ENCODE measurements around the gene ARHGAP22. TPM values are rescaled to one million over a fixed set of nuclear protein-coding genes. Genes with fewer than 3 reads are reported as not detected.

Gene ARHGAP22
- total RNA-seq, 3 donors from 2014 or later, result 2.6 to 8.2 (median 4.8) TPM

- Histone ChIP-seq H3K27ac (no peak overlapping the region), H3K36me3 (no peaks in the 10 kb centered on the region), H3K4me3 (no peak overlapping the region), H3K4me1 (no peaks in the 10 kb centered on the region), H3K9me3 (no peaks in the 10 kb centered on the region), H3K27me3 (no peaks in the 10 kb centered on the region)
- intact Hi-C loops (cut with DNase I; ENCODE audit: low total_unique reads), result no loop called here
- DNase-seq (ENCODE audit: low spot score in 2 of 2), result no peak
- no peak for TF ChIP-seq POLR2AphosphoS5 (IDR thresholded peaks at IDR 0.05)
- TF ChIP-seq CTCF (IDR thresholded peaks at IDR 0.05), result no peak
- no peak for TF ChIP-seq POLR2A (IDR thresholded peaks at IDR 0.05)
Observed at GRCh38 chr10:48500771-48501170, 104.1 kb downstream of the ARHGAP22 start.

GRCh38 chr10:48498940-48499510, 105.8 kb downstream of the ARHGAP22 start:
- Histone ChIP-seq H3K4me3 (no peak overlapping the region), H3K27me3 (no peaks in the 10 kb centered on the region), H3K36me3 (no peaks in the 10 kb centered on the region), H3K27ac (no peak overlapping the region), H3K9me3 (no peaks in the 10 kb centered on the region), H3K4me1 (no peaks in the 10 kb centered on the region)
- no peak for TF ChIP-seq POLR2AphosphoS5 (IDR thresholded peaks at IDR 0.05)
- no peak for TF ChIP-seq POLR2A (IDR thresholded peaks at IDR 0.05)
- TF ChIP-seq CTCF (IDR thresholded peaks at IDR 0.05), result no peak
- intact Hi-C loops (cut with DNase I; ENCODE audit: low total_unique reads), result no loop called here
- DNase-seq (ENCODE audit: low spot score in 2 of 2), result no peak

GRCh38 chr10:48497780-48498770, 106.8 kb downstream of the ARHGAP22 start:
- H3K27me3 ChIP-seq, result no peaks in the 10 kb centered on the region
- no peak for DNase-seq (ENCODE audit: low spot score in 2 of 2)
- no peak overlapping the region for H3K4me3 ChIP-seq
- no peaks in the 10 kb centered on the region for H3K36me3 ChIP-seq
- intact Hi-C loops (cut with DNase I; ENCODE audit: low total_unique reads), result no loop called here
- no peaks in the 10 kb centered on the region for H3K4me1 ChIP-seq
- H3K9me3 ChIP-seq, result no peaks in the 10 kb centered on the region
- no peak overlapping the region for H3K27ac ChIP-seq
- TF ChIP-seq POLR2A (IDR thresholded peaks at IDR 0.05) (no peak), POLR2AphosphoS5 (IDR thresholded peaks at IDR 0.05) (no peak), CTCF (IDR thresholded peaks at IDR 0.05) (no peak)

GRCh38 chr10:48496831-48497779, 107.8 kb downstream of the ARHGAP22 start:
- Histone ChIP-seq H3K27me3 (no peaks in the 10 kb centered on the region), H3K27ac (no peak overlapping the region), H3K36me3 (no peaks in the 10 kb centered on the region), H3K9me3 (no peaks in the 10 kb centered on the region), H3K4me1 (no peaks in the 10 kb centered on the region), H3K4me3 (no peak overlapping the region)
- no peak for TF ChIP-seq POLR2AphosphoS5 (IDR thresholded peaks at IDR 0.05)
- no peak for TF ChIP-seq POLR2A (IDR thresholded peaks at IDR 0.05)
- no peak for TF ChIP-seq CTCF (IDR thresholded peaks at IDR 0.05)
- intact Hi-C loops (cut with DNase I; ENCODE audit: low total_unique reads), result no loop called here
- DNase-seq (ENCODE audit: low spot score in 2 of 2), result no peak
